ENCODE measurements around the gene WNT2.

The WNT2 gene

DNA sequence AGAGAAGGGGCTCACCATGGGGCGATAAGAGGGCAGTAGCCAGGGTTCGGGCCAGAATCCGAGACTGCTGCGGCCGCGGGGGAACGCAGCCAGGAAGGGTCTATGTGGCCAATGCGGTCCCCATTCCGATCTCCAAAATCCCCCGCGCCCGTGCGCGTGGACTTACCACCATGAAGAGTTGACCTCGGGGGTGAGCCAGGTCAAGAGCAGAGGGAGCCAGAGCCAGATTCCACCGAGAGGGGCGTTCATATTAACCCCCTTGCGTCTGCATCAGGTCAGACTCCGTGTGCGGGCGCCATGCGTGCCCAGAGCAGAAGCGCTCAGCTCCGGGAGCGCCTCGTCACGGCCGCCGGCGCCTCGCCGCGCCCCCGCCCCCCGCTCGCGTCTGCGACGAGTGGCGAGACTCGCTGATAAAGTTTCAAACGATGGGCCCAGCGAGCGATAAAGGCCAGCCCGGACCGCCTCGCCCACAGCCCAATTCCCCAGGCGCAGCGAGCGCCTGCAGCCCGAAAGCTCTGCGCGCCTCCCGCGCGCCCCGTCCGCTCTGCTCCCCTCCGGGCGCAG is at the start of gene WNT2:
Gene WNT2 (minus strand): TSS at position 318 of the 564 bp plus-strand sequence. CDS start 69 bp downstream, at position 249.
- H3K27me3 Mint-ChIP-seq: peaks cover 48% of the 10 kb centered on the region
- H3K27ac Mint-ChIP-seq: no peak within 1 kb of the TSS
- no peak within 1 kb of the TSS for H3K4me3 Mint-ChIP-seq
- H3K9me3 Mint-ChIP-seq: peaks cover 4% of the 10 kb centered on the region
- no peaks in the 10 kb centered on the region for H3K4me1 Mint-ChIP-seq
- H3K36me3 Mint-ChIP-seq: peaks cover 2% of the 10 kb centered on the region

DNA sequence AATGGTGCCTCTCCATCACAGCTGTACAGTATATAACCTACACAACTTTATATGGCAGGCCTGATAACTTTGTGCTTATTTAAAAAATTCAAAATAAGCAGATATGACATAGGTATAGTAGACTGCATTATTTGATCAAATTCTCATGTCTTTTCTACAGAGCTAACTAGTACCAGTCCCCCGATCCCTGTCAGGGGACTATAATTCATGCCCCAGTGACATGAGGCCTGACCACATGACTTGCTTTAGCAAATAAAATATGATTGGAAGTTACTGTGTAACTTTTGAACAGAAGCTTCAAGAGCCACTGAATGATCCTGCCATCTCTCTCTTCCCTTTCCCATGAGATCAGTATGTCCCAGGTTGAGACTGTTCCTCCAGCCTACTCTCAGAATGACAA is 49.2 kb upstream of the WNT2 start:
- H3K9me3 Mint-ChIP-seq: no peaks in the 10 kb centered on the region

GRCh38 chr7:117364339-117365080 is 41.7 kb upstream of the WNT2 start:
- no peak overlapping the region for H3K4me3 Mint-ChIP-seq
- H3K27me3 Mint-ChIP-seq: no peaks in the 10 kb centered on the region

More for the DNA sequence above, 49.2 kb upstream of the WNT2 start:
- Mint-ChIP-seq H3K27me3 (no peaks in the 10 kb centered on the region), H3K36me3 (no peaks in the 10 kb centered on the region), H3K4me1 (no peaks in the 10 kb centered on the region), H3K4me3 (no peak overlapping the region), H3K27ac (no peak overlapping the region)

DNA sequence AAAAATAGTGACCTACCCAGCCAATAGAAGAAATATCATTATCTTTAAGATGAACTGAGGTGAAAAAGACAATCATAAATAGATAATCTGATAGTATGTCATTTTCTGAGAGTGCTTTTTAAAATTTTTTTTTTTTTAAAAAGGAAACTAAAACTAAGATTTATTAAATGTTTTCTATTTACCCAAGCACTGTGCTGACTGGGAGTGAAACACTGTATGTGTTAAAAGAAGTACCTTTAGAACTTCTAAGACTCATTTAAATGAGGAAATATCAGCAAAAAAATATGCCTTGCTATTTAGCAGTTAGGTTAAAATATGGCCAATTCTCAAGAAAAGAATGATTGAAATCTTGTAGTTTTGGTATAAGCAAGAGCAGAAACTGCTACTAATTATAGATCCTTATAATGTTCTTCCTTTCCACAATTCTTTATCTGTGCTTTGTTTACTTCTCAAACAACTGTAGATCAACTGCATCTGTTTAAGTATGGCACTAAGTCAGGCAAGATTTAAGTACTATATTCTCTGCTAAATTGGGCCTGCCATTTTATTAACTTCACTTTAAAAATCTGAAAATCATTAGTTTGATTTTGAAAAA is 39.5 kb upstream of the WNT2 start:
- H3K4me3 Mint-ChIP-seq: no peak overlapping the region
- H3K36me3 Mint-ChIP-seq: no peaks in the 10 kb centered on the region
- H3K27ac Mint-ChIP-seq: no peak overlapping the region
- no peaks in the 10 kb centered on the region for H3K4me1 Mint-ChIP-seq
- H3K27me3 Mint-ChIP-seq: no peaks in the 10 kb centered on the region
- H3K9me3 Mint-ChIP-seq: no peaks in the 10 kb centered on the region

More at GRCh38 chr7:117364339-117365080, 41.7 kb upstream of the WNT2 start:
- Mint-ChIP-seq H3K9me3 (no peaks in the 10 kb centered on the region), H3K27ac (no peak overlapping the region), H3K36me3 (no peaks in the 10 kb centered on the region), H3K4me1 (no peaks in the 10 kb centered on the region)

DNA sequence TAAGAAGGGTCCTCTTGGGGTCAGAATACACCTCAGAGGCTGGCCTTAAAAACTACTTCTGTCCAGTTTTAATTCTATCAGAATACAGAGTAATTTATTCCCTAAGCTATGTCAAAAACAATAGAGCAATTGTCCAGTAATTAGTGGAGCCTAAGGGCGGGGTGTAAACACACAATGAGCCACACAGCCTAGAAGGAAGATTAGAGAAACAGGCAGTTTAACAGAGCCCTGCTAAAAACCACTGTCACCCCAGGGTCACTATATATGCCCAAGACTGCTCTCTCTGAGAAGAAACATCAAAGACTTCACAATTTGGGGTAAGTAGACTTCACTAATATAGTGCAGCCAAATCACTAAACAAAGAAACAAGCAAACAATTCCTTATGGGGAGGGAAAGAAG is 27.2 kb upstream of the WNT2 start:
- H3K27me3 Mint-ChIP-seq: peaks cover 6% of the 10 kb centered on the region
- H3K36me3 Mint-ChIP-seq: no peaks in the 10 kb centered on the region
- H3K9me3 Mint-ChIP-seq: peaks cover 12% of the 10 kb centered on the region
- no peak overlapping the region for H3K4me3 Mint-ChIP-seq
- H3K27ac Mint-ChIP-seq: no peak overlapping the region
- H3K4me1 Mint-ChIP-seq: no peaks in the 10 kb centered on the region

DNA sequence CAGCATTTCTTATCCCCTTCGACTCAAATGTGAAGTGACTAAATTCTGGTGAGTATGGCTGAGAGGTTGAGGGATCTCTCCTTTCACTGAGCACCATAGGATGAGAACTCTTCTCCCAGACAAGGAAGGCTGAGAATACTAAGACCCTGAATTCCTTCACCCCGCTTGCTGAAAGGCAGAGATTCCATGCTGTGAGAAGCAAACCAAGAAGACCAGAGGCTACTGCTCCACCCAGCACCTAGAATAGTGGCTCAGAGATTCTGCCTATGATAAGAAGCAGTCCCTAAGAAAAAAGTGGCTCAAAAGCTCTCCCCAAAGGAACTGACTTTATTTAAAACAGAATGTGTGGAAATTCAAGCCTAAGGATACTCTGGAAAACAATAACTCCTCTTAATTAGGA is 26.7 kb upstream of the WNT2 start:
- Mint-ChIP-seq H3K4me3 (no peak overlapping the region), H3K4me1 (no peaks in the 10 kb centered on the region), H3K9me3 (peaks cover 12% of the 10 kb centered on the region), H3K27ac (no peak overlapping the region), H3K27me3 (peaks cover 6% of the 10 kb centered on the region), H3K36me3 (no peaks in the 10 kb centered on the region)

GRCh38 chr7:117347962-117348672 is 25.3 kb upstream of the WNT2 start:
- peaks cover 12% of the 10 kb centered on the region for H3K9me3 Mint-ChIP-seq
- no peaks in the 10 kb centered on the region for H3K4me1 Mint-ChIP-seq
- no peak overlapping the region for H3K4me3 Mint-ChIP-seq
- peaks cover 6% of the 10 kb centered on the region for H3K27me3 Mint-ChIP-seq
- H3K36me3 Mint-ChIP-seq: no peaks in the 10 kb centered on the region
- H3K27ac Mint-ChIP-seq: no peak overlapping the region

- Mint-ChIP-seq H3K4me3 (no peak overlapping the region), H3K27me3 (peaks cover 6% of the 10 kb centered on the region), H3K9me3 (peaks cover 12% of the 10 kb centered on the region), H3K4me1 (no peaks in the 10 kb centered on the region), H3K27ac (no peak overlapping the region), H3K36me3 (no peaks in the 10 kb centered on the region)
Measured at GRCh38 chr7:117347480-117347879, 24.6 kb upstream of the WNT2 start.

DNA sequence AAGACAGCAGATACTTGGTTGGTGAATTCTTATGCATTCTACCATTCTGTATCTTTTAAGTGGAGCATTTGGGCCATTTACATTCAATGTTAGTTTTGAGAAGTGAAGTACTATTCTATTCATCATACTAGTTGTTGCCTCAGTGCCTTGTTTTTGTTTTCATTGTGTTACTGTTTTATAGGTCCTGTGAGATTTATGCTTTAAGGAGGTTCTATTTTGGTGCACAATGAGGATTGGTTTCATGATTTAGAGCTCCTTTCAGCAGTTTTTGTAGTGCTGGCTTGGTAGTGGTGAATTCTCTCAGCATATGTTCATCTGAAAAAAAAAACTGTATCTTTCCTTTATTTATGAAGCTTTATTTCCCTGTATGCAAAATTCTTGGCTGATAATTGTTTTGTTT is 23.3 kb upstream of the WNT2 start:
- no peak overlapping the region for H3K27ac Mint-ChIP-seq
- no peaks in the 10 kb centered on the region for H3K36me3 Mint-ChIP-seq
- H3K9me3 Mint-ChIP-seq: peaks cover 12% of the 10 kb centered on the region
- H3K27me3 Mint-ChIP-seq: peaks cover 6% of the 10 kb centered on the region
- no peak overlapping the region for H3K4me3 Mint-ChIP-seq
- H3K4me1 Mint-ChIP-seq: no peaks in the 10 kb centered on the region

DNA sequence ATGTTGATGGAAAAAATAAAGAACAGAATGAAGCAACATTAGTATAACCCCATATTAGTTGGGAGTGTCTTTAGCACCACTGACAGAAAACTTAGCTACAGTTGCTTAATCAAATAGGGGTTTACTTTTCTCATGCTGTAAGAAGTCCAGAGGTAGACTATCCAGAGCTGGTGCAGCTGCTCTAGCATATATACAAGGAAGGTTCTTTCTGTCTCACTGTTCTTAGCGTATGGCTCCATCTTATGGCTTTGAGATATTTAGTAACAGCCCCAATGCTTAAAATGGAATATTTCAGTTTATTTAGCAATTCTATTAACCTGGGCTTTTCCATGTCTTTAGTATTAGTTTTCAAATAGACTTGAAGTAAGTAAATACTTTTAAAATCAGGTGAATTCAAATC is 15.2 kb upstream of the WNT2 start:
- H3K4me1 Mint-ChIP-seq: no peaks in the 10 kb centered on the region
- no peaks in the 10 kb centered on the region for H3K36me3 Mint-ChIP-seq
- peaks cover 8% of the 10 kb centered on the region for H3K9me3 Mint-ChIP-seq
- no peak overlapping the region for H3K4me3 Mint-ChIP-seq
- H3K27ac Mint-ChIP-seq: no peak overlapping the region
- peaks cover 1% of the 10 kb centered on the region for H3K27me3 Mint-ChIP-seq

DNA sequence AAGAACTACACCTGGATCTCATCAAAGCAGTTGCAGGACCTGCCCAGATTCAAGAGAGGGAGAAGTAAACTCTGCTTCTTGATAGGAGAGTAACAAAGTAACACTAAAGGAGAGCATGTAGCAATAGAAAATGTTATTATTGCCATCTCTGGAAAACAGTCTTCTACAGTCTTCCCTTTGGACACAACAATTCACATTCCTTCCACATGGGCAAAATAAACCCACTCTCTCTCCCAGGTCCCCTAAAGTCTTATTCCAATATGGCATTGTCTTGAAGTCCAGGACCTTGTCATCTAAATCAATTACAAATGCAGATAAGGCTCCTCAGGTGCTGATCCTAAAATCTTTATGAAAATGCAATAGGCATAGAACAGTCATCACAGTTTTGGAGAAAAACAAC is 10.3 kb upstream of the WNT2 start:
- no peak overlapping the region for H3K4me3 Mint-ChIP-seq
- no peak overlapping the region for H3K27ac Mint-ChIP-seq
- no peaks in the 10 kb centered on the region for H3K36me3 Mint-ChIP-seq
- H3K4me1 Mint-ChIP-seq: no peaks in the 10 kb centered on the region
- H3K9me3 Mint-ChIP-seq: peaks cover 8% of the 10 kb centered on the region
- H3K27me3 Mint-ChIP-seq: peaks cover 4% of the 10 kb centered on the region

DNA sequence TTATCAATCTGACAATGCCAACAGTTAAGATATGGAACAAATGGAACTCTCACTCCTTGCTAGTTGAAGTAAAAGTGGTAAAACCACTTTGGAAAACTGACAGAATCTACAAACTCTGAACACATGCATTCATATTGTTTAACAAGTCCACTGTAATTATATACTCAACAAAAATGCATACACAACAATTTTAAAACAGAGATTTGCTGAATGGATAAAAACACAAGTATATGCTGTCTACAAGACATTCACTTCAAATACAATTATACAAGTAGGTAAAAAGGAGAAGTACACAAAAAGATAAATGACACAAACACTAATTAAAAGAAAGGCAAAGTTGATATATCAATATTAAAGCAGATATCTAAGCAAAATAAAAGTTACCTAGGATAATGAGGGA is 9.2 kb upstream of the WNT2 start:
- peaks cover 8% of the 10 kb centered on the region for H3K9me3 Mint-ChIP-seq
- H3K36me3 Mint-ChIP-seq: no peaks in the 10 kb centered on the region
- H3K4me3 Mint-ChIP-seq: no peak overlapping the region
- H3K4me1 Mint-ChIP-seq: no peaks in the 10 kb centered on the region
- H3K27ac Mint-ChIP-seq: no peak overlapping the region
- peaks cover 7% of the 10 kb centered on the region for H3K27me3 Mint-ChIP-seq

DNA sequence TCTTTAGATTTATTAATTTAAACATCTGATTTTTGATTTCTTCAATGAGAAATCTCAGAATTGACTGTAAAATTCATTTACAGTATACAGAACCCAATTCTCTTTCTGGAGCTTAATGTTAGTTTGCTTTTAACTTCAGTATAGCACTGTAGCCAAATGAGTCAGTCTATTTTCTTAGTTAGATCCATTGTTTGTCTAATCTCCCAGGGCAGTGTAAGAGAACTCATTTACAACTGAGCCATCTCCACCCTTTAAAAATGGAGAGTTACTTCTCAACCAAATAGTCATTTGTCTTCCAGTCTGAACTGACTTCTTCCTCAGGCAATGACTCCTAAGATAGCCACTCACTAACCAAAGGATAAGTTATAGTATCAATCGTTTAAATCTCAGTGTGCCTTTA is 3.0 kb upstream of the WNT2 start:
- Mint-ChIP-seq H3K36me3 (no peaks in the 10 kb centered on the region), H3K9me3 (peaks cover 4% of the 10 kb centered on the region), H3K4me3 (no peak overlapping the region), H3K4me1 (no peaks in the 10 kb centered on the region), H3K27me3 (peaks cover 42% of the 10 kb centered on the region), H3K27ac (no peak overlapping the region)

DNA sequence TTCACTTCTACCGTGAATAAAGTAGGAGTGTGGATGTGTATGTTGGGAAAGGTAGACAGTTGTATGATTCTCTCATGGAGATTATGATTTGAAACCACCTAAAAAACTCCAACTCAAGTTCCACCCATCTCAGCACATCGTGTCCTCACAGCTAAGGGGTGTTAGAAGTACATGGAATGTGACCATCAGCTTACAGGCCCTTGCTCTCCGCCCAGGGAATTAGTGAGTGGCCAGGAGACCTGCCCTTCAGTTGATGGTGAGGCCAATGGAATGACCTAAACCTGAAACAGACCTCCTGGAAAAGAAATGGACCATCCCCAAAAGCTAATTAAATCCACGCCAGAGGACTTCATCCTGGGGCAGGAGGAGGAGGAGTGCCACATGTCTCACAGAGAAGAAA is 2.1 kb upstream of the WNT2 start:
- Mint-ChIP-seq H3K36me3 (peaks cover 2% of the 10 kb centered on the region), H3K27ac (no peak overlapping the region), H3K27me3 (peaks cover 50% of the 10 kb centered on the region), H3K4me3 (no peak overlapping the region), H3K9me3 (peaks cover 4% of the 10 kb centered on the region), H3K4me1 (no peaks in the 10 kb centered on the region)

- Mint-ChIP-seq H3K36me3 (peaks cover 2% of the 10 kb centered on the region), H3K9me3 (peaks cover 4% of the 10 kb centered on the region), H3K4me3 (no peak overlapping the region), H3K27ac (no peak overlapping the region), H3K4me1 (no peaks in the 10 kb centered on the region), H3K27me3 (peaks cover 51% of the 10 kb centered on the region)
Measured at GRCh38 chr7:117323851-117324711, 1.2 kb upstream of the WNT2 start.

Measured in activated naive CD4-positive, alpha-beta T cell treated with anti-CD3 and anti-CD28 coated beads, Interleukin-2, amount 50 U/mL, for 24 hours (primary cell).